Endothelial cell of umbilical vein (primary cell): ENCODE results near the gene FOXF1. TPM values are rescaled to one million over a fixed set of nuclear protein-coding genes. Genes with fewer than 3 reads are reported as not detected.

Experiments used
- BruUV-seq: library from RNA; stranded (reverse); fragments of 400-500 nt; replicated peaks from 2 replicates; lab custom pipeline; 2021; lab: Mats Ljungman, UMichigan
- CTCF ChIA-PET: fragments of 300-600, 350-600 bp; sonication (Branson Sonifier 250); formaldehyde crosslinking; loops from one replicate; lab custom pipeline; 2021; ENCODE audit warnings: antibody characterized with exemption, inconsistent platforms; lab: Charles Lee
- POLR2A ChIA-PET: fragments of 300-600, 350-600 bp; sonication (Branson Sonifier 250); formaldehyde crosslinking; loops from one replicate; lab custom pipeline; 2021; ENCODE audit warnings: antibody characterized with exemption, inconsistent platforms; lab: Charles Lee
- DNase-seq: peaks from one replicate; pipeline ENCODE4 v3.0.0-alpha.2; 2011; ENCODE audit warnings: low read depth, low spot score
- FAIRE-seq: peaks from 2 replicates; lab custom pipeline; 2011; peaks lifted over from hg19 to GRCh38; lab: Jason Lieb, UNC
- H2AFZ ChIP-seq: 2 replicates; pipeline ENCODE4 v1.6.0; 2012; ENCODE audit warnings: low read depth, low read length, control low read depth, inconsistent platforms
- H3K27ac ChIP-seq: 2 replicates; pipeline ENCODE4 v1.5.1; 2011; ENCODE audit warnings: low read depth, mild to moderate bottlenecking, control low read depth, low read length, moderate library complexity; ENCODE audit not compliant: insufficient read depth
- H3K27me3 ChIP-seq, 2 experiments: 2 replicates each; pipeline versions ENCODE4 v1.6.0 to v1.6.1; 2011; ENCODE audit warnings: low read length in 2 of 2, mixed read lengths in 1 of 2; ENCODE audit not compliant: control insufficient read depth in 2 of 2, insufficient read depth in 2 of 2
- H3K36me3 ChIP-seq, 2 experiments: 2 replicates in 1 of 2; 3 replicates in 1 of 2; pipeline ENCODE4 v1.5.1; 2011; ENCODE audit warnings: low read length in 2 of 2, mild to moderate bottlenecking in 1 of 2, moderate library complexity in 1 of 2; ENCODE audit not compliant: control insufficient read depth in 2 of 2, insufficient read depth in 2 of 2; ENCODE audit errors: extremely low read depth in 1 of 2
- H3K4me1 ChIP-seq: 3 replicates; pipeline ENCODE4 v1.5.1; 2011; ENCODE audit warnings: mild to moderate bottlenecking, low read length; ENCODE audit not compliant: control insufficient read depth, insufficient read depth; ENCODE audit errors: extremely low read depth
- H3K4me2 ChIP-seq: 2 replicates; pipeline ENCODE4 v1.6.1; 2011; ENCODE audit warnings: low read length, control low read depth, mixed read lengths; ENCODE audit not compliant: insufficient read depth
- H3K4me3 ChIP-seq, 3 experiments: fragments of 200-600 bp in 1 of 3; sonication (generic), shearing (Covaris generic) in 1 of 3; replicated peaks in 1 of 3; 2 replicates each; pipeline ENCODE4 v1.5.1; 2011 to 2016; ENCODE audit warnings: control low read depth in 3 of 3, low read length in 3 of 3, mild to moderate bottlenecking in 2 of 3, inconsistent platforms in 1 of 3, low read depth in 1 of 3, moderate library complexity in 1 of 3; ENCODE audit not compliant: insufficient read depth in 1 of 3
- H3K79me2 ChIP-seq: 2 replicates; pipeline ENCODE4 v1.6.0; 2012; ENCODE audit warnings: low read length, inconsistent platforms; ENCODE audit not compliant: control insufficient read depth, insufficient read depth
- H3K9ac ChIP-seq: replicated peaks from 2 replicates; pipeline ENCODE3; 2011; ENCODE audit warnings: low read length, control low read depth; ENCODE audit not compliant: insufficient read depth; ENCODE audit errors: extremely low read depth
- H3K9me1 ChIP-seq: replicated peaks from 3 replicates; pipeline ENCODE4 v1.6.0; 2011; ENCODE audit warnings: mild to moderate bottlenecking, low read length; ENCODE audit not compliant: control insufficient read depth, insufficient read depth; ENCODE audit errors: extremely low read depth
- H3K9me3 ChIP-seq: replicated peaks from 2 replicates; pipeline ENCODE4 v1.5.1; 2012; ENCODE audit warnings: low read length, inconsistent platforms; ENCODE audit not compliant: control insufficient read depth, insufficient read depth
- H4K20me1 ChIP-seq: replicated peaks from 2 replicates; pipeline ENCODE3; 2011; ENCODE audit warnings: mild to moderate bottlenecking, low read length; ENCODE audit not compliant: control insufficient read depth, insufficient read depth; ENCODE audit errors: extremely low read depth
- CTCF ChIP-seq, 2 donors: IDR thresholded peaks; 1 replicate in 1 of 2; 2 replicates in 1 of 2; pipeline ENCODE4 v1.5.1; 2011; ENCODE audit warnings: low read length in 2 of 2, mild to moderate bottlenecking in 2 of 2, moderate library complexity in 2 of 2, control low read depth in 1 of 2, inconsistent platforms in 1 of 2, low read depth in 1 of 2; ENCODE audit not compliant: insufficient read depth in 1 of 2; ENCODE audit errors: extremely low read depth in 1 of 2
- EZH2 ChIP-seq: IDR thresholded peaks from 2 replicates; pipeline ENCODE4 v1.6.1; 2012; ENCODE audit warnings: borderline replicate concordance, low read depth, mild to moderate bottlenecking, moderate library complexity, low read length, inconsistent platforms; ENCODE audit not compliant: severe bottlenecking
- dilution Hi-C: fragments of 300-500 bp; cut with MboI; formaldehyde crosslinking; loops from one replicate; pipeline ENCODE4 v1.15.0; 2019; ENCODE audit warnings: low sequenced_read_pairs; ENCODE audit not compliant: extremely low pct_ligation_motif_present
- intact Hi-C: fragments of 100-400 bp; cut with micrococcal nuclease; formaldehyde crosslinking; loops from one replicate; pipeline ENCODE4 v1.10.0; 2022
- polyA plus RNA-seq, 4 experiments: library from polyadenylated mRNA; depleted of rRNA in 3 of 4; stranded (reverse) in 3 of 4; unstranded in 1 of 4; fragments of >200 nt; gene quantifications; 2 replicates each; pipeline versions ENCODE4 v1.2.1 to v1.2.3, GENCODE V29; 2011 to 2012; ENCODE audit warnings: missing spikeins in 1 of 4
- total RNA-seq: library from RNA; stranded (reverse); gene quantifications from 2 replicates; pipeline ENCODE4 v1.2.3, GENCODE V29; 2021

Gene FOXF1
- total and polyA plus RNA-seq, 2 donors (not counting 3 experiments of a cell fraction or from before 2014, with no cell fraction given), result 1.0 to 1.1 TPM

GRCh38 chr16:86508947-86509758 is 1.2 kb upstream of the FOXF1 start:
- H3K79me2 ChIP-seq, result no peaks in the 10 kb centered on the region
- FAIRE-seq, result peak; percentile 37
- peak overlapping the region; percentile 52 for H2AFZ ChIP-seq
- H3K4me1 ChIP-seq, result no peaks in the 10 kb centered on the region
- peak overlapping the region; percentile 10 to 48 (median 15) for H3K4me3 ChIP-seq
- peaks cover 48 to 78% of the 10 kb centered on the region in 2 experiments for H3K27me3 ChIP-seq
- H3K36me3 ChIP-seq, result no peaks in the 10 kb centered on the region
- BruUV-seq, result no TSS peak
- no peaks in the 10 kb centered on the region for H3K9me1 ChIP-seq
- no peak overlapping the region for H3K27ac ChIP-seq
- ChIA-PET CTCF (interaction anchor here (0.7 to 3.8 kb wide), 10 partner anchors 9 to 554 kb away, joined by 3 to 22 read pairs (median 4); no protein-coding TSS in a partner anchor), POLR2A (no interaction called here)
- TF ChIP-seq EZH2, result peak; percentile 66
- no peak for TF ChIP-seq CTCF (IDR thresholded peaks at IDR 0.05; ENCODE audit: extremely low read depth in 1 of 2, insufficient read depth in 1 of 2, low read depth in 1 of 2, low read length in 2 of 2)
- H4K20me1 ChIP-seq, result no peaks in the 10 kb centered on the region
- H3K9me3 ChIP-seq, result no peaks in the 10 kb centered on the region
- intact Hi-C loops, result loop anchor here (2.0 kb wide), 1 partner anchor 168 kb away; no protein-coding TSS in a partner anchor
- H3K4me2 ChIP-seq, result peak overlapping the region; percentile 20
- DNase-seq, result peak; percentile 70
- dilution Hi-C loops, result no loop called here
- peak overlapping the region; percentile 5 for H3K9ac ChIP-seq
